ENCODE results near the gene HOXC4.

Gene HOXC4

GRCh38 chr12:54030889-54031471, 22.7 kb upstream of the HOXC4 start:
- CTCF ChIA-PET: interaction anchor here (0.6 to 5.4 kb wide), 10 partner anchors 15 to 189 kb away, joined by 3 to 109 read pairs (median 39); partner anchors contain the start of genes HOXC8 and SMUG1
- peaks cover 40% of the 10 kb centered on the region for H3K4me1 ChIP-seq (ENCODE audit: control insufficient read depth, insufficient read depth, low read length)
- POLR2A ChIA-PET: interaction anchor here (1.0 to 5.0 kb wide), 2 partner anchors 14 to 22 kb away, joined by 4 to 22 read pairs; partner anchors contain the start of gene HOXC8

More at GRCh38 chr12:54030889-54031471, 22.7 kb upstream of the HOXC4 start:
- TF ChIP-seq ZNF239 (tag by site-specific recombination; IDR thresholded peaks at IDR 0.05) (no peak), ZNF266 (tag by site-specific recombination; IDR thresholded peaks at IDR 0.05; ENCODE audit: low read depth) (no peak), ZNF426 (tag by site-specific recombination; IDR thresholded peaks at IDR 0.05) (no peak), CTCF (tag by site-specific recombination; IDR thresholded peaks at IDR 0.05) (no peak), ZBTB44 (tag by site-specific recombination; IDR thresholded peaks at IDR 0.05) (no peak), ZNF169 (tag by site-specific recombination; IDR thresholded peaks at IDR 0.05) (no peak), ZNF514 (tag by site-specific recombination; IDR thresholded peaks at IDR 0.05) (no peak), INSM2 (tag by site-specific recombination; IDR thresholded peaks at IDR 0.05) (no peak), ZNF610 (tag by site-specific recombination; IDR thresholded peaks at IDR 0.05; ENCODE audit: borderline replicate concordance) (no peak), ZNF138 (tag by site-specific recombination; IDR thresholded peaks at IDR 0.05; ENCODE audit: borderline replicate concordance) (no peak), ZNF791 (tag by site-specific recombination; IDR thresholded peaks at IDR 0.05) (no peak), ZNF114 (tag by site-specific recombination; IDR thresholded peaks at IDR 0.05) (no peak), MZF1 (tag by site-specific recombination; IDR thresholded peaks at IDR 0.05; ENCODE audit: borderline replicate concordance) (no peak), ZNF311 (tag by site-specific recombination; IDR thresholded peaks at IDR 0.05; ENCODE audit: borderline replicate concordance) (no peak), ZNF658 (tag by site-specific recombination; IDR thresholded peaks at IDR 0.05) (no peak), SALL2 (tag by site-specific recombination; IDR thresholded peaks at IDR 0.05; ENCODE audit: borderline replicate concordance) (no peak)
- TF ChIP-seq, protein P1, sequence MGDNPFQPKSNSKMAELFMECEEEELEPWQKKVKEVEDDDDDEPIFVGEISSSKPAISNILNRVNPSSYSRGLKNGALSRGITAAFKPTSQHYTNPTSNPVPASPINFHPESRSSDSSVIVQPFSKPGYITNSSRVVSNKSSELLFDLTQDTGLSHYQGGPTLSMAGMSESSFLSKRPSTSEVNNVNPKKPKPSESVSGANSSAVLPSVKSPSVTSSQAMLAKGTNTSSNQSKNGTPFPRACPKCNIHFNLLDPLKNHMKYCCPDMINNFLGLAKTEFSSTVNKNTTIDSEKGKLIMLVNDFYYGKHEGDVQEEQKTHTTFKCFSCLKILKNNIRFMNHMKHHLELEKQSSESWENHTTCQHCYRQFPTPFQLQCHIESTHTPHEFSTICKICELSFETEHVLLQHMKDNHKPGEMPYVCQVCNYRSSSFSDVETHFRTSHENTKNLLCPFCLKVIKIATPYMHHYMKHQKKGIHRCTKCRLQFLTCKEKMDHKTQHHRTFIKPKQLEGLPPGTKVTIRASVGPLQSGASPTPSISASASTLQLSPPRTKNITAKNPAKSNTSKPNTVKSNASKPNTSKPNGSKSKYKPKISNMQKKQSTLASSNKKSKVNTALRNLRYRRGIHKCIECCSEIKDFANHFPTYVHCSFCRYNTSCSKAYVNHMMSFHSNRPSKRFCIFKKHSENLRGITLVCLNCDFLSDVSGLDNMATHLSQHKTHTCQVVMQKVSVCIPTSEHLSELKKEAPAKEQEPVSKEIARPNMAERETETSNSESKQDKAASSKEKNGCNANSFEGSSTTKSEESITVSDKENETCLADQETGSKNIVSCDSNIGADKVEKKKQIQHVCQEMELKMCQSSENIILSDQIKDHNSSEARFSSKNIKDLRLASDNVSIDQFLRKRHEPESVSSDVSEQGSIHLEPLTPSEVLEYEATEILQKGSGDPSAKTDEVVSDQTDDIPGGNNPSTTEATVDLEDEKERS (tag by site-specific recombination; IDR thresholded peaks at IDR 0.05): no peak
- TF ChIP-seq, protein P2, sequence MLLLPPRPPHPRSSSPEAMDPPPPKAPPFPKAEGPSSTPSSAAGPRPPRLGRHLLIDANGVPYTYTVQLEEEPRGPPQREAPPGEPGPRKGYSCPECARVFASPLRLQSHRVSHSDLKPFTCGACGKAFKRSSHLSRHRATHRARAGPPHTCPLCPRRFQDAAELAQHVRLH (tag by site-specific recombination; IDR thresholded peaks at IDR 0.05): no peak
- TF ChIP-seq, protein P3, sequence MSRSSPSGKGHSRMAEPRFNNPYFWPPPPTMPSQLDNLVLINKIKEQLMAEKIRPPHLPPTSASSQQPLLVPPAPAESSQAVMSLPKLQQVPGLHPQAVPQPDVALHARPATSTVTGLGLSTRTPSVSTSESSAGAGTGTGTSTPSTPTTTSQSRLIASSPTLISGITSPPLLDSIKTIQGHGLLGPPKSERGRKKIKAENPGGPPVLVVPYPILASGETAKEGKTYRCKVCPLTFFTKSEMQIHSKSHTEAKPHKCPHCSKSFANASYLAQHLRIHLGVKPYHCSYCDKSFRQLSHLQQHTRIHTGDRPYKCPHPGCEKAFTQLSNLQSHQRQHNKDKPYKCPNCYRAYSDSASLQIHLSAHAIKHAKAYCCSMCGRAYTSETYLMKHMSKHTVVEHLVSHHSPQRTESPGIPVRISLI (tag by site-specific recombination; IDR thresholded peaks at IDR 0.05): no peak
- Histone ChIP-seq H3K4me3 (ENCODE audit: low read depth, low read length) (no peak overlapping the region), H3K27ac (ENCODE audit: extremely low read depth, low read depth, low read length) (peak overlapping the region; percentile 0; the same call in 1 of the 2 replicates), H3K9me3 (ENCODE audit: control insufficient read depth, insufficient read depth, low read depth, low read length) (no peaks in the 10 kb centered on the region), H3K36me3 (ENCODE audit: control insufficient read depth in 2 of 2, insufficient read depth in 1 of 2, low read length in 2 of 2) (peaks cover 4 to 13% of the 10 kb centered on the region in 2 experiments; a peak in 2 of 3 replicates)

Measured in HEK293 (cell line).